HUDEP-2 (cell line): ENCODE measurements around the gene EGLN1.

Experiments
- DNase-seq, 76 experiments: peaks; one replicate each; lab custom pipeline; 2025; ENCODE audit not compliant: unreplicated experiment in 76 of 76; lab: John Stamatoyannopoulos, UW

EGLN1 gene

DNA sequence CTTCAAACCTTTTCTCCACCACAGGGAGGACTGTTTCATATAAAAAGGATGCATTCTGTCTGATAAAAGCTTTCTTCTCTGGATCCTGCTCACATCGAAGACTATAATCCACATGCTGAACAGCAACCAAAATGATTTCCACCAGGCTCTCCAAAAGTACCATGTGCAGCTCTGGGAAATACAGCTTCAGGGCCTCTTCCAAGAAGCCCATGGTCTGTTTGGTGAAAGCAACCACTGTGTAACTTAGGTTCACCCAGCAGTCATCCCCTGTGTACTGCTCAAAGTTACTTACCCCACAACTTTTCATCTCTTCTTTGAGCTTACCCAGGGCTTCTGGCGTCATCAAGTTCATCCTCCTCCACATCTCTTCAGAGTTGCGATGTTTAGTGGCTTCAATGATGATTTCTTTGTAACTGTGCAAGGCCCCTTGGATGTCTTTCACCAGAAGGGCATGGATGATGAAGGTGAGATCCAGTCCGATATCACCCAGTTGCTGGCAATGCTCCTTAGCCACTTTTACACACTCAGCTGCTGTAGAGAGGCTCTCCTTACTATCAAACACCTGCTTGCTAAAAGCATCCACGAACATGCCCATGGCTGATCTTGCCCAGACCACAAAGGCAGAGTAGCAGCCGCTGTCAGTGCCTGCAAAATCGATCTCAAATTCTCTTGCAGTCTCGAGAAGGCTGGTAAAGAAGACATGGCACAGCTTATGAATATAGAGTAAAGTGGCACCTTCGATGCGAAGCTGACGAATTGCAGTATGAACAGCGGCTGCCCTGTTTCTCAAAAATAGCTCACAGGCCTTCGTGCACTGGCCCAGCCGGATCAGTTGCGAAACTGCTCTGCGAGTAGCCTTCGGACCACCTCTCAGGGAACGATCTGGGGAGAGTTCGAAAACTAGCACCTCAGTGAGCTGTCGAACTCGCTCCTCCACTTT, 86.2 kb downstream of the EGLN1 start:
- peak in 4 of 76 experiments; percentile 1 to 26 (median 5) for DNase-seq

DNA sequence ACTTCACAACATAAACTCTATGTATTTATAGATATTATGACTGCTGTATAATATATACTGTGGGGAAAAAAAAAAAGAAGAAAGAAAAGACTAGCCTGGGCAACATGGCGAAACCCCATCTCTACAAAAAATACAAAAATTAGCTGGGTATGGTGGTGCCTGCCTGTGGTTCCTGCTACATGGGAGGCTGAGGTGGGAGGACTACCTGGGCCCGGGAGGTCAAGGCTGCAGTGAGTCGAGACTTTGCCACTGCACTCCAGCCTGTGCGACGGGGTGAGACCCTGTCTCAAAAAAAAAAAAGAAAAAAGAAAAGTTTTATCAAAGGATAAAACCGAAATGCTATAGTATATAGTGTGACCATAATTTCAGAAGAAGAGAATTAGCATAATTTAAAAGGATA, 87.1 kb downstream of the EGLN1 start:
- DNase-seq, result no peak

DNA sequence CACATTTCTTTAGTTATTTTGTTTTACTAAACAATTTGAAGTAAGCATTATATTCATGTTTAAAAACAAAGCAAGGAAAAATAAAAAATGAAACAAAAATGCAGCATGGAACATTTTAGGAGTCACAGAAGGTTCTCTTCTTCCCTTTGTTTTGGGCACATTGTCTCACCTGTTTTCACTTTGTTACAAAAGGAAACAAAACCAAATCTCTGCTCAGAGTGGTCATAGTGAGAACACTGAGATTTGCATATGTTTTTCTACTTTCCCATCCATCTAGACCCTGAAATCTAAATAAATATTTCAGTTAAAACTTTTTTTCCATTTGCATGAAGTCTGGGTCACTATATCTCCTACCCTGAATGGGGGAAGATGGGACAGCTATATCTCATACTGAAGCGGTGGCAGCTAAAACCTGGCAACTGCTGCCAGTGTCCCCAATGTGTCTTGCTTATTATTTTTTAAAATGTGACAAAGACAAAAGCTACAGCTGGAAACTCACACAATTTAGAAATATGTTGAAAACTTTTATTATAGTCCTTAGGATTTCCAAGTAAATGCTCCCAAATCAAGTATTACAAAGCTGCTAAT, 87.9 kb downstream of the EGLN1 start:
- no peak for DNase-seq

DNA sequence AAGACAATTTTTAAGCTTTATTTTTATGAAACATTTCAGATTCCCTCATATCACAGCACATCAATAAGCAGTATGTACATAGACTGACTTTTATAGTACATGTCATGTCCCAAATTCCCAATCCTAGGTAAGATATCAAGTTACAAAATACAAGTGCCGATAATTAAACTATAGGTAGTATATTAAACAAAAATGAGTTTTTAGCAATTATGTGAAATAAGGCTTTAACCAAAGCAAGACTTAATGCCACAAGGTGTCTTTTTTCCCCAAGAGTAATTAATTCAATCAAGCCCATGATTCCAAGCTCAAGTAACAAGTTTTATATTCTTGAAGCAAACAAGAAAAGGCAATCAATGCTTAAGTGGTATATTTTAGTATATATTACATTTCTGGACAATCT, 89.3 kb downstream of the EGLN1 start:
- DNase-seq, result no peak

DNA sequence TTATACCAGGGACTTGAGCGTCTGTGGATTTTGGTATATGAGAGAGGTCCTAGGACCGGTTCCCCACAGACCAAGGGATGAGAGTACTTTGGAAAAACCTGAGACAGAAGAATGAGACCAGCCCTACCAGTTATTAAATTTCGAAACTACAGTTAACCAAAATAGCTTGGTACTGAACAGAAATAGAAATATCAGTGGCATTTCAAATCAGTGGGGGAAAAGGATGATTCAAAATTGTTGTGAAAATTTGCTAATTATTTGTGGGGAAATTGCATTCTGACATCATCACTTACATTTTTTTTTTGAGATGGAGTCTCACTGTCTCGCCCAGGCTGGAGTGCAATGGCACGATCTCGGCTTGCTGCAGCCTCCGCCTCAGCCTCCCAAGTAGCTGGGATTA, 92.6 kb downstream of the EGLN1 start:
- DNase-seq, result no peak

DNA sequence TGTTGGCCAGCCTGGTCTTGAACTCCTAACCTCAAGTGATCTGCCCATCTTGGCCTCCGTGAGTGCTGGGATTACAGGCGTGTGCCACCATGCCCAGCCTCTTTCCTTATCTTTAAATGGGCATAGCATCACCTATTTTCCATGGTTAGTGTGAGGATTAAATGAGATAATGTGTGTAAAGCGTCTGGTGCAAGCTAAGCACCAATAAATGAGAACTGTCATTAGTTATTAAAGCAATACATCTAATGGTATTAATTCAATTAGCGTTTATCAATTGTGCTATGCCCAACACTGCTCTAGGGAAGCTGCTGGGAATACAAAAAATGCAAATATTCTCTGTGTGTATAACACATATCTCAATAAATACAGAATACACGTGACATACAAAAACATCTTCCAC, 94.5 kb downstream of the EGLN1 start:
- DNase-seq, result no peak

DNA sequence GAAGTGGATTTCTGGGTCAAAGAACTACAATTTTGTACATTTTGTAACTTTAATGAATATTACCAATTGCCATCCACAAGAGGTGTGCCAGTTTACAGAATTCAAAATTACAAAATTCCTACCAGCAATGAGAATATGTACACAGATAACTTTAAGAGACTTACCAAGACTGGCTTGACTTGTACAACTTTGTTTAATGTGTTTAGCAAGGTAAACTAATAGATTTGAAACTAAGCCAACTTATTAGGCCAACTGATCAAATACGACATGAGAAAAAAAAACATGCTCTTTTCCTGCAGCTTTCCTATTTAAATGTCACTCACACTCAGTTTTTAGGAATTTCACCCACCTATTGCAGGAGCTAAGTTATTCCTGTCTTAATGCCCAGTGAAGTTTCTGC, 95.8 kb downstream of the EGLN1 start:
- DNase-seq, result no peak

DNA sequence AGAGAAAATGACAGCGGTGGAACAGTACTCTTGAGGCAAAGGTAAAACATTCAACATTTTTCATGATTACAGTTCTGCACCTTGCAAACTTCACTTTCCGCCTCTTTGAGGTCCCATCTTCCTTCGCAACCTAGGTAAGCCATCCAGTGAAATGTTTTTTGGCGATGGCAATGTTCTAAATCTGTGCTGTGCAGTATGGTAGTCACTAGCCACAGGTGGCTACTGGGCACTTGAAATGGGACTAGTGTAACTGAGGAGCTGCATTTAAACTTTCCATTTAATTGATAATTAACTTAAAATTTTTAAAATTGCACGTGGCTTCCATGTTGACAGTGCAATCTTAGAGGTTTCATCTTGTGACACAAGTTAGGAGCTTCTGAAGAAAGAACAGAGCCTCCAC, 97.4 kb downstream of the EGLN1 start:
- DNase-seq, result no peak

DNA sequence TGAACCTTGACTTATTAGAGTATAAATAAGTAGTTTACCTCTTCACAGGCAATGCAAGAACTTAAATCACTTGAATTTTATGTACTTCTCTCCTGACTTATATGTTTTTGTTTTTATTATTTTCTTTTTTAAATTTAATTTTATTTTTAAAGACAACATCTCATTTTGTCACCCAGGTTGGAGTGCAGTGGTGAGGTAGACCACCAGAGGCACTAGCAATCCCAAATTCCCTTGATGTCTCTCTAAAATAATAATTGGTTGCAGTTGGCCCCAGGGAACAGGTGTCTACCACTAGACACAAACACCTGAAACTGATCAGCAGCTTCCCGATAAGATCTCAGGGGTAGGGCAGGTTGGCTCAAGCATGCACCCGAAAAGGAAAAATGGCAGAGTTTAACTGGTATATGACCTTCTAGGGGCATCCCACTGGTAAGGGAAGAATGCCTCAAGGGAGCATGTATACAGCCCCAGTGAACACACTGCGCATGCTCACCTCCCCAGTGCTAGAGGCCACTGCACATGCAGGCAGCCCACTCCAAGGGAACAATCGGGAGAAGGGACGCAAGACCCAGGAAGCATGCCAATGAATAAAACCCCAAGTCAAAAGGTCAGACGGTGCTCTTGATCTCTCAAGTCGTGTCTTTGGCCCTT, 99.1 kb downstream of the EGLN1 start:
- no peak for DNase-seq

DNA sequence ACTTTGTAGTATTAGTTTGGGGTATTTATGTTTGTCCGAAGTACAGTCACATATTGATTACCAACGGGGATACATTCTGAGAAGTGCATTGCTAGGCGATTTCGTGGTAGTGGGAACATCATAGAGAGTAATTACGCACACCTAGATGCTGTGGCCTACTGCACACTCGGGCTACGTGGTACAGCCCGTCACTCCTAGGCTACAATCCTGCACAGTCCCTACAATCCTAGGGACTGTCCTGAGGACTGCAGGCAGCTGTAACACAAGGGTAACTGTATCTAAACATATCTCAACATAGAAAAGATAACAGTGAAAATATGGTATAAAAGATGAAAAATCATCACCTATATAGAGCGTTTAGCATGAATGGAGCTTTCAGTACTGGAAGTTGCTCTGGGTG, 103.0 kb downstream of the EGLN1 start:
- no peak for DNase-seq

DNA sequence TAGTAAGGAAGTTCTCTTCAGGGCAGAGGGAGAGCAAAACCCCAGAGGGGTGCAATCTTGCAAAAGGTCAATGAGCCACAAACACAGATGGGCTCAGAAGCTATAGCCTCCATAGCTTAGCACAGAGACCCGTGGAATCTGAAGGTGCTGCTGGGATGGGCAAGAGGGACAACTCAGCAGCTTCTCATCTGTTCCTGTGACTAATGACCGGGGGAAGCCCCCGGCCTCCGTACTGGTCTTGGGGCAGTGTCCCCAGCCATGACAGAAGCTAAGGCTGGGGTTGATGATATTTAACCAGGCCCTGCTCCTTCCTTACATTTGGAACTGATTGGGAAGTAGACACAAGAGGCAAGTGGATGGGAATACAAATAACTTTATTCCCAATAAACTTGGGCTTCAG, 103.5 kb downstream of the EGLN1 start:
- DNase-seq, result no peak

DNA sequence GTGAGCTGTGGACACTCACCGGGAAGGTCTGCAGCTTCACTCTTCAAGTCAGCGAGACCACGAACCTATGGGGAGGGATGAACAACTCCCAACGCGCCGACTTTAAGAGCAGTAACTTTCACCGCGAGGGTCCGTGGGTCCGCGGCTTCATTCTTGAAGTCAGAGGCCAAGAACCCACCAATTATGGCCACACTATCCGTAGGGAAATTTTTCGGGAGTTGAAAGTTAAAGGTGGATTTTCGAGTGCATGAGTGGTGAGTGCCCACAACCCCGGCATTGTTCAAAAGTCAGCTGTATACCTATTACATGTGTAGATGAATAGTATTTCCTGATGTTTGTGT, 104.1 kb downstream of the EGLN1 start:
- DNase-seq, result no peak

DNA sequence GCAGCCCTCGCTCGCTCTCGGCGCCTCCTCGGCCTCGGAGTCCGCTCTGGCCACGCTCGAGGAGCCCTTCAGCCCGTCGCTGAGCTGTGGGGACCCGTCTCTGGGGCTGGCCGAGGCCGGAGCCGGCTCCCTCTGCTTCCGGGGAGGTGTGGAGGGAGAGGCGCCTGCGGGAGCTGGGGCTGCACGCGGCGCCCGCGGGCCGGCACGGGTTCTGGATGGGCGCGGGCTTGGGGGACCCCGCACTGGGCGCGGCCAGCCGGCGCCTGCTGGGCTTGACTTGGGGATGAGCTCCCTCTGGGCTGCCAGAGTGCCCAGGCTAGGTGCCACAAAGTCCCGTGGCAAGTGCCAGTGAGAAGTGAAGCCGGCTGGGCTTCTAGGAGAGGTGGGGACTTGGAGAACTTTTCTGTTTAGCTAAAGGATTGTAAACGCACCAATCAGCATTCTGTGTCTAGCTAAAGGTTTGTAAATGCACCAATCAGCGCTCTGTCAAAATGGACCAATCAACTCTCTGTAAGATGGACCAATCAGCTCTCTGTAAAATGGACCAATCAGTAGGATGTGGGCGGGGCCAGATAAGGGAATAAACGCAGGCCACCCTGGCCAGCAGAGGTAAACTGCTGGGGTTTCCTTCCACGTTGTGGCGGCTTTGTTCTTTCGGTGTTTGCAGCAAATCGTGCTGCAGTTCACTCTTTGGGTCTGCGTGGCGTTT, 104.6 kb downstream of the EGLN1 start:
- DNase-seq, result no peak

DNA sequence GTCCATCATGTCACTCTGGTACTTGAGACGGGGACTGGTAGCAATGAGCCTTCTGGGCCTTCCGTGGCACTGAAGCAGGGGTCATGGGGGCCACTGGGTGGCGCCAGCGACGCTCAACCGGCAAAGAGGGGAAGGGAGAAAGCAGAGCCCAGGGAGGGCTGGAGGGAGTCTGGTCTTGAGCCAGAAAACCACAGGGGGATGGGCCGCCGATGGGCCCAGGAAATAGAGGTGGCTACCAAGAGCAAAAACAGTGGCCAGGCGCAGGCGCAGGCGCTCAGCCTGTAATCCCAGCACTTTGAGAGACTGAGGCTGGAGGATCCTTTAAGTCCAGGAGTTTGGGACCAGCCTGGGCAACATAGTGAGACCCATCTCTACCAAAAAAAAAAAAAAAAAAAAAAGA, 106.2 kb downstream of the EGLN1 start:
- peak in 33 of 76 experiments; percentile 3 to 42 (median 18) for DNase-seq
